ENCODE data around the gene NUDT7. TPM values are rescaled to one million over a fixed set of nuclear protein-coding genes. Genes with fewer than 3 reads are reported as not detected.

Gene NUDT7
- total RNA-seq, 1 donor from 2014 or later, result 5.7 TPM

GRCh38 chr16:77721752-77722308 lies 484 bp upstream of the NUDT7 start:
- Histone ChIP-seq H3K27me3 (ENCODE audit: control insufficient read depth in 3 of 3, insufficient read depth in 3 of 3, low read length in 3 of 3) (no peaks in the 10 kb centered on the region), H3K9me3 (ENCODE audit: control insufficient read depth in 3 of 3, low read length in 3 of 3) (no peaks in the 10 kb centered on the region), H3K27ac (ENCODE audit: low read depth, low read length) (no peak overlapping the region), H3K36me3 (ENCODE audit: control insufficient read depth in 3 of 3, insufficient read depth in 3 of 3, low read length in 3 of 3) (peaks cover 0 to 8% (median 5%) of the 10 kb centered on the region in 3 donors), H3K9ac (ENCODE audit: low read depth in 1 of 3, low read length in 3 of 3) (peak overlapping the region in 2 of 3 donors; percentile 19 to 51), H3K4me3 (ENCODE audit: low read length in 3 of 3) (peak overlapping the region; percentile 26 to 68 (median 60)), H3K4me1 (ENCODE audit: control insufficient read depth in 3 of 3, insufficient read depth in 3 of 3, low read length in 3 of 3) (peaks cover 2 to 15% (median 4%) of the 10 kb centered on the region in 3 donors)

GRCh38 chr16:77723108-77723514 lies 797 bp downstream of the NUDT7 start:
- no peaks in the 10 kb centered on the region for H3K27me3 ChIP-seq (ENCODE audit: control insufficient read depth in 3 of 3, insufficient read depth in 3 of 3, low read length in 3 of 3)
- peak overlapping the region; percentile 57 for H3K27ac ChIP-seq (ENCODE audit: low read depth, low read length)
- H3K36me3 ChIP-seq (ENCODE audit: control insufficient read depth in 3 of 3, insufficient read depth in 3 of 3, low read length in 3 of 3), result peaks cover 0 to 9% (median 5%) of the 10 kb centered on the region in 3 donors
- H3K4me1 ChIP-seq (ENCODE audit: control insufficient read depth in 3 of 3, insufficient read depth in 3 of 3, low read length in 3 of 3), result peaks cover 2 to 15% (median 4%) of the 10 kb centered on the region in 3 donors
- no peaks in the 10 kb centered on the region for H3K9me3 ChIP-seq (ENCODE audit: control insufficient read depth in 3 of 3, low read length in 3 of 3)
- peak overlapping the region; percentile 85 to 90 (median 86) for H3K9ac ChIP-seq (ENCODE audit: low read depth in 1 of 3, low read length in 3 of 3)
- H3K4me3 ChIP-seq (ENCODE audit: low read length in 3 of 3), result peak overlapping the region; percentile 86 to 93 (median 87)

GRCh38 chr16:77724174-77724573 lies 1.9 kb downstream of the NUDT7 start:
- peaks cover 0 to 9% (median 5%) of the 10 kb centered on the region in 3 donors for H3K36me3 ChIP-seq (ENCODE audit: control insufficient read depth in 3 of 3, insufficient read depth in 3 of 3, low read length in 3 of 3)
- H3K4me3 ChIP-seq (ENCODE audit: low read length in 3 of 3), result no peak overlapping the region
- H3K27me3 ChIP-seq (ENCODE audit: control insufficient read depth in 3 of 3, insufficient read depth in 3 of 3, low read length in 3 of 3), result no peaks in the 10 kb centered on the region

DNA sequence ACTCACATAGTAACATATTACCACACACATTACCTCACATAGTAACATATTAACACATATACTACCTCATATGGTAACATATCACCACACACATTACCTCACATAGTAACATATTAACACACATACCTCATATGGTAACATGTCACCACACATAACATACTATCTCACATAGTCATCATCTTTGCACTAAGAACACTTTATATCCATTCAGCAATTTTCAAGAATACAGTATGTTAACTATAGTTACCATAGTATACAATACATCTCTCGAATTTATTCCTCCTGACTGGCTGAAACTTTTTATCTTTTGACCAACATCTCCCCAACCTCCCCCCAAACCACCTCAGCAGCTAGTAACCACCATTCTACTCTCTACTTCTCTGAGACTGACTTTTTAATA lies 7.6 kb downstream of the NUDT7 start:
- Histone ChIP-seq H3K27me3 (ENCODE audit: control insufficient read depth in 3 of 3, insufficient read depth in 3 of 3, low read length in 3 of 3) (no peaks in the 10 kb centered on the region), H3K36me3 (ENCODE audit: control insufficient read depth in 3 of 3, insufficient read depth in 3 of 3, low read length in 3 of 3) (peaks cover 4 to 11% (median 8%) of the 10 kb centered on the region in 3 donors), H3K9ac (ENCODE audit: low read depth in 1 of 3, low read length in 3 of 3) (no peak overlapping the region), H3K9me3 (ENCODE audit: control insufficient read depth in 3 of 3, low read length in 3 of 3) (no peaks in the 10 kb centered on the region), H3K4me3 (ENCODE audit: low read length in 3 of 3) (no peak overlapping the region), H3K4me1 (ENCODE audit: control insufficient read depth in 3 of 3, insufficient read depth in 3 of 3, low read length in 3 of 3) (no peaks in the 10 kb centered on the region), H3K27ac (ENCODE audit: low read depth, low read length) (no peak overlapping the region)

More at GRCh38 chr16:77724174-77724573, 1.9 kb downstream of the NUDT7 start:
- Histone ChIP-seq H3K4me1 (ENCODE audit: control insufficient read depth in 3 of 3, insufficient read depth in 3 of 3, low read length in 3 of 3) (peaks cover 2 to 15% (median 4%) of the 10 kb centered on the region in 3 donors), H3K27ac (ENCODE audit: low read depth, low read length) (no peak overlapping the region), H3K9me3 (ENCODE audit: control insufficient read depth in 3 of 3, low read length in 3 of 3) (no peaks in the 10 kb centered on the region), H3K9ac (ENCODE audit: low read depth in 1 of 3, low read length in 3 of 3) (no peak overlapping the region)

GRCh38 chr16:77732241-77732946 lies 10.1 kb downstream of the NUDT7 start:
- Histone ChIP-seq H3K4me3 (ENCODE audit: low read length in 3 of 3) (no peak overlapping the region), H3K9ac (ENCODE audit: low read depth in 1 of 3, low read length in 3 of 3) (no peak overlapping the region), H3K4me1 (ENCODE audit: control insufficient read depth in 3 of 3, insufficient read depth in 3 of 3, low read length in 3 of 3) (no peaks in the 10 kb centered on the region), H3K27me3 (ENCODE audit: control insufficient read depth in 3 of 3, insufficient read depth in 3 of 3, low read length in 3 of 3) (no peaks in the 10 kb centered on the region), H3K27ac (ENCODE audit: low read depth, low read length) (no peak overlapping the region), H3K9me3 (ENCODE audit: control insufficient read depth in 3 of 3, low read length in 3 of 3) (no peaks in the 10 kb centered on the region), H3K36me3 (ENCODE audit: control insufficient read depth in 3 of 3, insufficient read depth in 3 of 3, low read length in 3 of 3) (peaks cover 3 to 7% (median 4%) of the 10 kb centered on the region in 3 donors)

GRCh38 chr16:77736879-77737278 lies 14.6 kb downstream of the NUDT7 start:
- Histone ChIP-seq H3K9ac (ENCODE audit: low read depth in 1 of 3, low read length in 3 of 3) (no peak overlapping the region), H3K27me3 (ENCODE audit: control insufficient read depth in 3 of 3, insufficient read depth in 3 of 3, low read length in 3 of 3) (no peaks in the 10 kb centered on the region), H3K27ac (ENCODE audit: low read depth, low read length) (no peak overlapping the region), H3K36me3 (ENCODE audit: control insufficient read depth in 3 of 3, insufficient read depth in 3 of 3, low read length in 3 of 3) (peaks cover 0 to 5% (median 4%) of the 10 kb centered on the region in 3 donors), H3K9me3 (ENCODE audit: control insufficient read depth in 3 of 3, low read length in 3 of 3) (no peaks in the 10 kb centered on the region), H3K4me3 (ENCODE audit: low read length in 3 of 3) (no peak overlapping the region), H3K4me1 (ENCODE audit: control insufficient read depth in 3 of 3, insufficient read depth in 3 of 3, low read length in 3 of 3) (no peaks in the 10 kb centered on the region)

DNA sequence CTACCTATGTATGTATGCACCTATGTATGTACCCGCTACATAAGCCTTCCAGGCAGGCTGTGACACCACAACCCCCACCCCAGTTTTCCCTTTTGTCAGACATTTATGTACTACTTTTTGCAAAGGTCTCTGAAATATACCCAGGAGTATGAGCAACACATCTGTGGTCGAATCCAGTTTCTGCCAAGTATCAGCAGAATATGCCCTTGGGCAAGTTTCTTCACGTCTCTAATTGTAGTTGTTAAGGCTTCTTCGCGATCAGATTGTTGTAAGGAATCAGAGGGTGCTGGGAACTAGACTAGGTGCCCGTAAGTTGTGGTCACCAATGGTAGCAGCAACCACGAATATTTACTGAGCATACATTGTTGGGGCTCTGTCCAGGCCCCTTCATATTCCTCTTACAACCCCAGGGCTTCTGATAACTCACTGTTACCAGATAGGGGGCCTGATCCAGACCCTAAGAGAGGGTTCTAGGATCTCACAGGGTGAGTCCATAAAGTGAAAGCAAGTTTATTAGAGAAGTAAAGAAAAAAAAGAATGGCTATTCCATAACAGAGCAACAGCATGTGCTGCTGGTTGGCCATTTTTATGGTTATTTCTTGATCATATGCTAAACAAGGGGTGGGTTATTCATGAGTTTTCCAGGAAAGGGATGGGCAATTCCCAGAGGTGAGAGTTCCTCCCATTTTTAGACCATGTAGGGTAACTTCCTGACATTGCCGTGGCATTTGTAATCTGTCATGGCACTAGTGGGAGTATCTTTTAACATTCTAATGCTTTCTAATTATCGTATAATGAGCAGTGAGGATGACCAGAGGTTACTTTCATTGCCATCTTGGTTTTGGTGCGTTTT lies 16.6 kb downstream of the NUDT7 start:
- Histone ChIP-seq H3K9ac (ENCODE audit: low read depth in 1 of 3, low read length in 3 of 3) (no peak overlapping the region), H3K27ac (ENCODE audit: low read depth, low read length) (no peak overlapping the region), H3K36me3 (ENCODE audit: control insufficient read depth in 3 of 3, insufficient read depth in 3 of 3, low read length in 3 of 3) (peaks cover 0 to 6% (median 4%) of the 10 kb centered on the region in 3 donors), H3K27me3 (ENCODE audit: control insufficient read depth in 3 of 3, insufficient read depth in 3 of 3, low read length in 3 of 3) (no peaks in the 10 kb centered on the region), H3K4me1 (ENCODE audit: control insufficient read depth in 3 of 3, insufficient read depth in 3 of 3, low read length in 3 of 3) (no peaks in the 10 kb centered on the region), H3K4me3 (ENCODE audit: low read length in 3 of 3) (no peak overlapping the region), H3K9me3 (ENCODE audit: control insufficient read depth in 3 of 3, low read length in 3 of 3) (no peaks in the 10 kb centered on the region)

GRCh38 chr16:77739559-77739892 lies 17.2 kb downstream of the NUDT7 start:
- peaks cover 0 to 6% (median 4%) of the 10 kb centered on the region in 3 donors for H3K36me3 ChIP-seq (ENCODE audit: control insufficient read depth in 3 of 3, insufficient read depth in 3 of 3, low read length in 3 of 3)
- no peak overlapping the region for H3K4me3 ChIP-seq (ENCODE audit: low read length in 3 of 3)
- H3K27me3 ChIP-seq (ENCODE audit: control insufficient read depth in 3 of 3, insufficient read depth in 3 of 3, low read length in 3 of 3), result no peaks in the 10 kb centered on the region
- H3K27ac ChIP-seq (ENCODE audit: low read depth, low read length), result no peak overlapping the region
- H3K4me1 ChIP-seq (ENCODE audit: control insufficient read depth in 3 of 3, insufficient read depth in 3 of 3, low read length in 3 of 3), result no peaks in the 10 kb centered on the region
- H3K9me3 ChIP-seq (ENCODE audit: control insufficient read depth in 3 of 3, low read length in 3 of 3), result no peaks in the 10 kb centered on the region
- H3K9ac ChIP-seq (ENCODE audit: low read depth in 1 of 3, low read length in 3 of 3), result no peak overlapping the region

DNA sequence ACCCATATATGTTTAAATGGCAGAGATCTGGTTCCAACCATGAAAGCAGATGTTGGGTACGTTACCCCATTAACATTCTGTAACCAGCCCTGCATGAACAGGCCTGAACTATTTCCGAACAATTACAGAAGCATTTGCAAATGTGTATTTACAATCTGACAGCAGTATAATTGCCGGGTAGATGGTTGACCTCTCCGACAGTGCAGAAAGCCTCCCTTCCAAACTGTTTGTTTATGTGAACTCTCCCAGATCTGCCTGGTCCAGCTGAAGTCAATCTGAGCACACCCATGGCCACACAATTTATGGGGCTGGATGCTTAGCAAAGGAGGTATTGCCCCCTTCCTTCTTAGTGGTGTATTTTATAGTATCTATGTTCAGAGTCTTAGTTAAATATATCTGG lies 21.8 kb downstream of the NUDT7 start:
- no peak overlapping the region for H3K9ac ChIP-seq (ENCODE audit: low read depth in 1 of 3, low read length in 3 of 3)
- peaks cover 0 to 4% (median 2%) of the 10 kb centered on the region in 3 donors for H3K36me3 ChIP-seq (ENCODE audit: control insufficient read depth in 3 of 3, insufficient read depth in 3 of 3, low read length in 3 of 3)
- no peak overlapping the region for H3K4me3 ChIP-seq (ENCODE audit: low read length in 3 of 3)
- H3K4me1 ChIP-seq (ENCODE audit: control insufficient read depth in 3 of 3, insufficient read depth in 3 of 3, low read length in 3 of 3), result no peaks in the 10 kb centered on the region
- H3K9me3 ChIP-seq (ENCODE audit: control insufficient read depth in 3 of 3, low read length in 3 of 3), result no peaks in the 10 kb centered on the region
- H3K27ac ChIP-seq (ENCODE audit: low read depth, low read length), result no peak overlapping the region
- no peaks in the 10 kb centered on the region for H3K27me3 ChIP-seq (ENCODE audit: control insufficient read depth in 3 of 3, insufficient read depth in 3 of 3, low read length in 3 of 3)
